OCI-LY7 (cell line): ENCODE data around the gene ZNF439.

Source experiments
- EZH2phosphoT487 ChIP-seq: fragments of 200-600 bp; sonication (generic); IDR thresholded peaks from 2 replicates; pipeline ENCODE4 v1.6.1; 2018; ENCODE audit warnings: low read depth, borderline replicate concordance, mild to moderate bottlenecking, mixed run types, antibody characterized with exemption, low read length, moderate library complexity, mixed read lengths
- TF ChIP-seq, protein P1 (sequence below): fragments of 200-600 bp; sonication (generic); conservative IDR thresholded peaks from 2 replicates; pipeline ENCODE4 v1.5.1; 2014; ENCODE audit warnings: mild to moderate bottlenecking, antibody characterized with exemption, low read length, moderate library complexity, mixed read lengths

DNA sequence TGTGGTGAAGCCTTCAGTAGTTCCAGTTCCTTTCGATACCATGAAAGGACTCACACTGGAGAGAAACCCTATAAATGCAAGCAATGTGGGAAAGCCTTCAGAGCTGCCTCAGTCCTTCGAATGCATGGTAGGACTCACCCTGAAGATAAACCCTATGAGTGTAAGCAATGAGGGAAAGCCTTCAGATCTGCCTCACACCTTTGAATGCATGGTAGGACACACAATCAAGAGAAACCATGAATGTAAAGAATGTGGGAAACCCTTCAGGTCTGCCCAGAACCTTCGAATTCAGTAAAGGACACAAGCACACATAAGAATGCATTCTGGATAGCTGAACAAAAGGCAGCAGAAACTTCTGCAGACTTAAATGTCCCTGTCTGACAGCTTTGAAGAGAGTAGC, 57.4 kb downstream of the ZNF439 start:
- TF ChIP-seq, protein P1, sequence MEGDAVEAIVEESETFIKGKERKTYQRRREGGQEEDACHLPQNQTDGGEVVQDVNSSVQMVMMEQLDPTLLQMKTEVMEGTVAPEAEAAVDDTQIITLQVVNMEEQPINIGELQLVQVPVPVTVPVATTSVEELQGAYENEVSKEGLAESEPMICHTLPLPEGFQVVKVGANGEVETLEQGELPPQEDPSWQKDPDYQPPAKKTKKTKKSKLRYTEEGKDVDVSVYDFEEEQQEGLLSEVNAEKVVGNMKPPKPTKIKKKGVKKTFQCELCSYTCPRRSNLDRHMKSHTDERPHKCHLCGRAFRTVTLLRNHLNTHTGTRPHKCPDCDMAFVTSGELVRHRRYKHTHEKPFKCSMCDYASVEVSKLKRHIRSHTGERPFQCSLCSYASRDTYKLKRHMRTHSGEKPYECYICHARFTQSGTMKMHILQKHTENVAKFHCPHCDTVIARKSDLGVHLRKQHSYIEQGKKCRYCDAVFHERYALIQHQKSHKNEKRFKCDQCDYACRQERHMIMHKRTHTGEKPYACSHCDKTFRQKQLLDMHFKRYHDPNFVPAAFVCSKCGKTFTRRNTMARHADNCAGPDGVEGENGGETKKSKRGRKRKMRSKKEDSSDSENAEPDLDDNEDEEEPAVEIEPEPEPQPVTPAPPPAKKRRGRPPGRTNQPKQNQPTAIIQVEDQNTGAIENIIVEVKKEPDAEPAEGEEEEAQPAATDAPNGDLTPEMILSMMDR, result no peak
- TF ChIP-seq EZH2phosphoT487, result no peak
